HEK293 (cell line): ENCODE data around the gene LHB.
"Not testable (repeated sequence)": the region's sequence is repeated elsewhere in the genome, so short reads cannot be mapped to it uniquely, and the experiment has no call there.

ENCODE experiments used
- CTCF ChIA-PET: fragments of 350-600 bp; formaldehyde crosslinking; extraction: SDS; loops from one replicate; lab custom pipeline; 2021; ENCODE audit warnings: antibody characterized with exemption; lab: Yijun Ruan, JAX
- POLR2A ChIA-PET: fragments of 300-600 bp; formaldehyde crosslinking; extraction: SDS; loops from one replicate; lab custom pipeline; 2020; ENCODE audit warnings: antibody characterized with exemption, inconsistent platforms; lab: Yijun Ruan, JAX
- H3K27ac ChIP-seq: fragments of 200-500 bp; sonication (Bioruptor generic); 2 replicates; pipeline ENCODE4 v1.5.1; 2014; ENCODE audit warnings: low read depth, low read length, control low read depth, inconsistent platforms; ENCODE audit errors: extremely low read depth
- H3K36me3 ChIP-seq, 2 experiments: fragments of 200-500 bp in 1 of 2; sonication (Bioruptor generic) in 1 of 2; 1 replicate in 1 of 2; 2 replicates in 1 of 2; pipeline ENCODE4 v1.5.1; 2014 to 2017; ENCODE audit warnings: inconsistent platforms in 2 of 2, low read length in 2 of 2; ENCODE audit not compliant: control insufficient read depth in 2 of 2, insufficient read depth in 1 of 2
- H3K4me1 ChIP-seq: fragments of 200-500 bp; sonication (Bioruptor generic); 2 replicates; pipeline ENCODE4 v1.5.1; 2014; ENCODE audit warnings: mild to moderate bottlenecking, low read length, inconsistent platforms; ENCODE audit not compliant: control insufficient read depth, insufficient read depth
- H3K4me3 ChIP-seq: 2 replicates; pipeline ENCODE4 v1.5.1; 2011; ENCODE audit warnings: low read depth, mild to moderate bottlenecking, control low read depth, low read length, moderate library complexity
- H3K9me3 ChIP-seq: fragments of 200-500 bp; sonication (Bioruptor generic); 2 replicates; pipeline ENCODE4 v1.5.1; 2014; ENCODE audit warnings: low read depth, low read length, inconsistent platforms; ENCODE audit not compliant: control insufficient read depth, insufficient read depth
- GLI4 ChIP-seq: fragments of 450-650 bp; formaldehyde crosslinking; IDR thresholded peaks from 2 replicates; pipeline ENCODE4 v1.5.1; 2016; ENCODE audit warnings: missing biosample characterization, missing genetic modification characterization
- GLIS2 ChIP-seq: fragments of 450-650 bp; formaldehyde crosslinking; IDR thresholded peaks from 2 replicates; pipeline ENCODE4 v1.5.1; 2016; ENCODE audit warnings: missing biosample characterization, missing genetic modification characterization
- REST ChIP-seq: fragments of 450-650 bp; formaldehyde crosslinking; IDR thresholded peaks from 2 replicates; pipeline ENCODE4 v1.5.1; 2016; ENCODE audit warnings: missing biosample characterization, missing genetic modification characterization
- SETDB1 ChIP-seq: IDR thresholded peaks from one replicate; pipeline ENCODE4 v1.6.1; 2017; ENCODE audit warnings: mild to moderate bottlenecking, low read length, moderate library complexity, mixed read lengths; ENCODE audit not compliant: insufficient read length
- ZBTB21 ChIP-seq: fragments of 450-650 bp; formaldehyde crosslinking; IDR thresholded peaks from 2 replicates; pipeline ENCODE4 v1.5.1; 2017; ENCODE audit warnings: missing biosample characterization, missing genetic modification characterization
- ZEB2 ChIP-seq: fragments of 450-650 bp; formaldehyde crosslinking; IDR thresholded peaks from 2 replicates; pipeline ENCODE4 v1.5.1; 2016; ENCODE audit warnings: missing biosample characterization, missing genetic modification characterization
- ZFP3 ChIP-seq: fragments of 450-650 bp; formaldehyde crosslinking; IDR thresholded peaks from 2 replicates; pipeline ENCODE4 v1.5.1; 2016; ENCODE audit warnings: low read depth, missing biosample characterization, missing genetic modification characterization
- ZNF121 ChIP-seq: fragments of 450-650 bp; formaldehyde crosslinking; IDR thresholded peaks from 2 replicates; pipeline ENCODE4 v1.5.1; 2016; ENCODE audit warnings: missing biosample characterization, missing genetic modification characterization
- ZNF214 ChIP-seq: fragments of 450-650 bp; formaldehyde crosslinking; IDR thresholded peaks from 2 replicates; pipeline ENCODE4 v1.5.1; 2017; ENCODE audit warnings: missing biosample characterization, mild to moderate bottlenecking, missing genetic modification characterization, borderline replicate concordance
- ZNF311 ChIP-seq: fragments of 450-650 bp; formaldehyde crosslinking; IDR thresholded peaks from 2 replicates; pipeline ENCODE4 v1.5.1; 2017; ENCODE audit warnings: missing biosample characterization, missing genetic modification characterization, borderline replicate concordance
- ZNF335 ChIP-seq: fragments of 450-650 bp; formaldehyde crosslinking; conservative IDR thresholded peaks from 2 replicates; pipeline ENCODE4 v1.5.1; 2016; ENCODE audit warnings: missing biosample characterization, missing genetic modification characterization
- ZNF423 ChIP-seq: fragments of 450-650 bp; formaldehyde crosslinking; IDR thresholded peaks from 2 replicates; pipeline ENCODE4 v1.5.1; 2016; ENCODE audit warnings: missing biosample characterization, missing genetic modification characterization
- ZNF610 ChIP-seq: fragments of 450-650 bp; formaldehyde crosslinking; IDR thresholded peaks from 2 replicates; pipeline ENCODE4 v1.5.1; 2016; ENCODE audit warnings: missing biosample characterization, missing genetic modification characterization, borderline replicate concordance
- ZNF629 ChIP-seq: fragments of 450-650 bp; formaldehyde crosslinking; IDR thresholded peaks from 2 replicates; pipeline ENCODE4 v1.5.1; 2017; ENCODE audit warnings: missing biosample characterization, missing genetic modification characterization

LHB gene

GRCh38 chr19:49056101-49056901, 39.4 kb upstream of the LHB start (continued):
- TF ChIP-seq SETDB1 (no peak), ZNF423 (tag by site-specific recombination) (no peak), ZNF121 (tag by site-specific recombination) (no peak), ZNF610 (tag by site-specific recombination) (peak; percentile 81; the same call in 1 of the 2 replicates), ZNF214 (tag by site-specific recombination) (no peak), ZEB2 (tag by site-specific recombination) (peak; percentile 36; the same call in 1 of the 2 replicates), GLI4 (tag by site-specific recombination) (no peak), ZNF311 (tag by site-specific recombination) (no peak), REST (tag by site-specific recombination) (no peak), ZNF335 (tag by site-specific recombination) (peak; percentile 52)

- CTCF ChIA-PET, H3K4me3 ChIP-seq, H3K4me1 ChIP-seq, H3K36me3 ChIP-seq, POLR2A ChIA-PET, H3K27ac ChIP-seq, H3K9me3 ChIP-seq: not testable (repeated sequence)
- TF ChIP-seq GLIS2 (tag by site-specific recombination) (0 out of 2 replicates have a peak, but pooled peaks have one; percentile 20), ZBTB21 (peak; percentile 48; the same call in 1 of the 2 replicates), ZNF629 (tag by site-specific recombination) (peak; percentile 39; the same call in 1 of the 2 replicates)
Measured at GRCh38 chr19:49050376-49051033, 33.6 kb upstream of the LHB start.

- H3K36me3 ChIP-seq, POLR2A ChIA-PET, H3K9me3 ChIP-seq, H3K4me1 ChIP-seq, H3K27ac ChIP-seq, H3K4me3 ChIP-seq: not testable (repeated sequence)
- CTCF ChIA-PET: interaction anchor here (0.6 kb wide), 1 partner anchor 56 kb away, joined by 3 read pairs; the partner anchor contains the start of gene RUVBL2
- peak; percentile 89 for TF ChIP-seq ZFP3 (tag by site-specific recombination)
Measured at GRCh38 chr19:49049834-49050233, 32.9 kb upstream of the LHB start.

GRCh38 chr19:49049011-49049410, 32.1 kb upstream of the LHB start, which contains the start of gene CGB8:
Gene CGB8, minus strand, starts transcription at chr19:49049111. Its CDS starts 372 bp downstream, at chr19:49048739.
- POLR2A ChIA-PET: interaction anchor here (0.6 kb wide), 1 partner anchor 48 kb away, joined by 4 read pairs; no protein-coding TSS in a partner anchor
- H3K27ac ChIP-seq, CTCF ChIA-PET: not testable (repeated sequence)

GRCh38 chr19:49043548-49043947, 26.7 kb upstream of the LHB start, which contains the start of gene CGB5:
Gene CGB5, plus strand, starts transcription at chr19:49043848. Its CDS starts 362 bp downstream, at chr19:49044210.
- H3K4me3 ChIP-seq, H3K9me3 ChIP-seq, H3K4me1 ChIP-seq, CTCF ChIA-PET, POLR2A ChIA-PET, H3K27ac ChIP-seq, H3K36me3 ChIP-seq: not testable (repeated sequence)

More at GRCh38 chr19:49049011-49049410, 32.1 kb upstream of the LHB start, which contains the start of gene CGB8:
- not testable (repeated sequence) for H3K4me1 ChIP-seq, H3K36me3 ChIP-seq, H3K4me3 ChIP-seq, H3K9me3 ChIP-seq
